Activated CD4-positive, alpha-beta T cell treated with anti-CD3 and anti-CD28 coated beads for 48 hours (primary cell): Measurements from ENCODE around the gene EPHA4.

ENCODE experiments used
- DNase-seq: peaks from one replicate; pipeline ENCODE4 v3.0.0-alpha.2; 2020

Gene EPHA4

DNA sequence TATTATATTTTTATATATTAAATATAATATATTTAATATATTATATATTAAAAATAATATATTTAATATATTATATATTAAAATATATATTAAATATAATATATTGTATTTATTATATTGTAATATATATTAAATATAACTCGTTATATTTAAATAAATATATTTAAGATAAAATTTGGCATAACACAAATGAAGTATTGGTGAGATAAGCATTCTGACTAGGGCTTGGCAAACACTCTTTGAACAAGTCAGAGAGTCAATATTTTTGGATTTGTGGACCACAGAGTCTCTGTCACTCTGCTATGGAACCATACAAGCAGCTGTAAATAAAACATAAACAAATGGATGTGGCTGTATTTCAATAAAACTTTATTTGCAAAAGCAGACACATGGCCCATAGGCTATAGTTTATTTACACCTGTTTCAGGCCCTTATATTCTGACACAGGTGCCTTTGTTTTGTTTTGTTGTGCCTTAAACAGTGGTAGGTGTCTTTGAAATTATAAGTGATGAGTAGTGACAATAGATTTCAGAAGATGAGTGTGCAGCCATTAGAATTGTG is 190.1 kb downstream of the EPHA4 start:
- DNase-seq = no peak

- no peak for DNase-seq
These were observed 191.4 kb downstream of the EPHA4 start for GRCh38 chr2:221380686-221381085.

- DNase-seq = no peak
These were observed 192.0 kb downstream of the EPHA4 start for GRCh38 chr2:221380062-221380461.

DNA sequence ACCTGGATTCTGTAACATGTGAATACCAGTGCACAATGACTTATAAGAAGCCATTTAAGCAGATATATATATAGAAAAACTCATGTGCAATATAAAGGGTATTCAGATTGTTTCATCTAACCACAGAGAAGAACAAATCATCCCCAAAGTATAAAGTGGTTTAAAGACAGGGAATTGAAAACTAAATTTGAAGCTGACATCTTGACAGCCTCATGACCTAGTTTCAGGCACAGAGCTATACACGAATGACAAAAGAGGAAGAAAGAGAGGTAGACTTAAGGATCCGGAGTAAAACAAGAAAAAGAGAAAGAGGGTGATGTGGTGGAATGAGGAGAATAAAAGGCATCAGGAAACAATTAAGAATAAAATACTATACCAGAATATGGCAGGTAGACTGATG is 194.5 kb downstream of the EPHA4 start:
- DNase-seq = no peak

- no peak for DNase-seq
These were observed 195.0 kb downstream of the EPHA4 start for GRCh38 chr2:221377066-221377465.

- no peak for DNase-seq
These were observed 197.9 kb downstream of the EPHA4 start for GRCh38 chr2:221374234-221374633.

GRCh38 chr2:221372907-221373306 is 199.2 kb downstream of the EPHA4 start:
- no peak for DNase-seq

- no peak for DNase-seq
These were observed 199.8 kb downstream of the EPHA4 start for GRCh38 chr2:221372159-221372884.

DNA sequence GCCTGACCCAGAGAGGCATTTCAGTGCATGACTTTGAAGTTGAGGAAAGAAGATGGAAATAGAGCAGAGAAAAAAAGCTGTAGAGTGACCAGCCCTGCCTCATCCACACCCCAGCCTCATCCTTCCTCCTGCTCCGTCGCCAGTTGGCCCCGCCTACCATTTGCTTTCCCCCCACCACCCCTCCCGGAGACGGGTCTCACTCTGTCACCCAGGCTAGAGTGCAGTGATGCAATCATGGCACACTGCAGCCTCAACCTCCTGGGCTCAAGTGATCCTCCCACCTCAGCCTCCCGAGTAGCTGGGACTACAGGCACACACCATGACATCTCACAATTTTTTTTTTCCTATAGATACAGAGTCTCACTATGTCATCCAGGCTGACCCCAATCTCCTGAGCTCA is 200.8 kb downstream of the EPHA4 start:
- no peak for DNase-seq

DNA sequence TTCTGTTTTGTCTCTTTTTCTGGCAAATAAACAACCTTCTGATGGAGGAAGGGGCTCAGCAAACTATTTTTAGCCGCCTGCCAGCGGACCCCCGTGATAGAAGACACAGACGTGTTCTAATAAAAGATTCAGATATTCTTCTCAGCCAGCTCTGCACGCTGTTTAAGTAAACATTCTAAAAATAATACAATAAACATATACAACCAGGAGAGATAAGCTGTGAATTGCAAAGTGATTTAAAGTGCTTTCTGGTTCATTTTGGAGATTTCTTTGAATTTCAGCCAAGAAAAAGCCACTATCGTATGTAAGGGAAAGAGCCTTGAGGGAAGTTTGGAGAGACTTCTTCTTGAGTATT is 201.3 kb downstream of the EPHA4 start:
- DNase-seq = no peak

DNA sequence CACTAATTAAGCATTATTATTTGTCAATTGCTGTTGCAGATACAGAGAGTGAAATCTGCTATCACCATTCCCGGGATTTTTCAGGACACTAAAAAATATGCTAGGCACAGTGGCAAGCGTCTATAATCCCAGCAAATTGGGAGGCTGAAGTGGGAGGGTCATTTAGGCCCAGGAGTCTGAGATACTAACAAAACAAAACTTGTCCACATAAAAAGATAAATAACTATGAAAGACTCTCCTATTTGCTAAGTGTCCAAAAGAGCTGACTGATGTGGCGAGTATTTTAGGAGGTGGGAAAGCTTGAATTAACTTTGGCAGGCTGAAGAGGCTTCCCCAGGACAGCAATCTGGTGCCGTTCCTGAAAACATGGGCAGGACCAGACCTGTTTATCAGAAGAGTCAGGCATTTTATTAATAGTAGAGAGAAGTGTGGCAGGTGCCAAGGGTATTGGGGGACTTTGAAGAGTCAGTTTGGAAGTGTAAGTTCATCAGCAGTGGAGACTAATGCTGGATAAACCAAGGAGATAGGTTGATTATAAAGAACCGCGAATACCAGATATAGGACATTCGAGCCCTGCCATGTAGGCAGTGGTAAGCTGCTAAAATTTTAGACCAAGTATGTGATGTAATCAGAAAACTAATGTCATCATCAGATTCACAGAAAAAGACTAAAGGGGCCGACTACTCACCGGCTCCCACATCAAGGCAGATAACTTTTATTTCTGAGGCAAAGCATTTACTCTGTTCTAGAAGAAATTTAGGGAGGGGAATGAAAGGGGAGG is 201.8 kb downstream of the EPHA4 start:
- no peak for DNase-seq
